IMR-90 (cell line): Measurements from ENCODE around the gene CIC. TPM values are rescaled to one million over a fixed set of nuclear protein-coding genes. Genes with fewer than 3 reads are reported as not detected.

Source experiments
- ATAC-seq: fragments of 200-7000 bp; cut with Tn5 transposase; 2 replicates; pipeline ENCODE4 v1.9.1; 2020; ENCODE audit warnings: low read depth, mild to moderate bottlenecking, moderate library complexity
- BruUV-seq: library from RNA; stranded (reverse); fragments of 400-500 nt; replicated peaks from 2 replicates; lab custom pipeline; 2021; lab: Mats Ljungman, UMichigan
- CTCF ChIA-PET: fragments of 300-600 bp; formaldehyde crosslinking; extraction: SDS; loops from one replicate; lab custom pipeline; 2021; ENCODE audit warnings: antibody characterized with exemption; lab: Yijun Ruan, JAX
- POLR2A ChIA-PET: fragments of 300-600 bp; sonication (Branson Sonifier 250); formaldehyde crosslinking; loops from one replicate; lab custom pipeline; 2022; ENCODE audit warnings: antibody characterized with exemption; ENCODE audit not compliant: unreplicated experiment; lab: Charles Lee
- DNase-seq: peaks from one replicate; pipeline ENCODE4 v3.0.0; 2013
- H2AFZ ChIP-seq: replicated peaks from 2 replicates; pipeline ENCODE3; 2013; ENCODE audit warnings: low read length, mild to moderate bottlenecking; ENCODE audit not compliant: poor library complexity
- H2AK5ac ChIP-seq: 2 replicates; pipeline ENCODE4 v1.6.1; 2013; ENCODE audit warnings: low read depth, low read length, inconsistent platforms
- H2AK9ac ChIP-seq: replicated peaks from 2 replicates; pipeline ENCODE3; 2013; ENCODE audit warnings: mild to moderate bottlenecking, low read depth, low read length, moderate library complexity; ENCODE audit not compliant: poor library complexity
- H2BK120ac ChIP-seq: 2 replicates; pipeline ENCODE4 v1.6.1; 2013; ENCODE audit warnings: low read depth, low read length, inconsistent platforms
- H2BK15ac ChIP-seq: 3 replicates; pipeline ENCODE4 v1.6.1; 2013; ENCODE audit warnings: low read depth, low read length, inconsistent platforms
- H2BK20ac ChIP-seq: 2 replicates; pipeline ENCODE4 v1.6.1; 2013; ENCODE audit warnings: low read depth, mild to moderate bottlenecking, inconsistent platforms, low read length, moderate library complexity
- H2BK5ac ChIP-seq: 2 replicates; pipeline ENCODE4 v1.6.1; 2013; ENCODE audit warnings: mild to moderate bottlenecking, low read depth, low read length, inconsistent platforms; ENCODE audit not compliant: poor library complexity, severe bottlenecking
- H3K14ac ChIP-seq: replicated peaks from 2 replicates; pipeline ENCODE4 v1.6.1; 2013; ENCODE audit warnings: low read depth, low read length, inconsistent platforms
- H3K18ac ChIP-seq: 2 replicates; pipeline ENCODE4 v1.6.1; 2013; ENCODE audit warnings: low read depth, low read length, control low read depth
- H3K23ac ChIP-seq: 2 replicates; pipeline ENCODE4 v1.6.1; 2013; ENCODE audit warnings: low read depth, low read length, inconsistent platforms
- H3K27ac ChIP-seq: 2 replicates; pipeline ENCODE4 v1.5.1; 2013; ENCODE audit warnings: mild to moderate bottlenecking, control low read depth, low read length; ENCODE audit not compliant: insufficient read depth
- H3K27me3 ChIP-seq: 2 replicates; pipeline ENCODE4 v1.6.1; 2013; ENCODE audit warnings: low read length; ENCODE audit not compliant: control insufficient read depth, insufficient read depth
- H3K36me3 ChIP-seq: 2 replicates; pipeline ENCODE4 v1.6.1; 2013; ENCODE audit warnings: low read length, mixed read lengths; ENCODE audit not compliant: control insufficient read depth, insufficient read depth
- H3K4ac ChIP-seq: 2 replicates; pipeline ENCODE4 v1.6.1; 2013; ENCODE audit warnings: low read depth, low read length, inconsistent platforms
- H3K4me1 ChIP-seq: 2 replicates; pipeline ENCODE4 v1.6.1; 2013; ENCODE audit warnings: low read length, mixed read lengths; ENCODE audit not compliant: control insufficient read depth, insufficient read depth
- H3K4me2 ChIP-seq: 2 replicates; pipeline ENCODE4 v1.6.1; 2013; ENCODE audit warnings: low read depth, mild to moderate bottlenecking, control low read depth, low read length, moderate library complexity
- H3K4me3 ChIP-seq: 2 replicates; pipeline ENCODE4 v1.5.1; 2013; ENCODE audit warnings: low read depth, mild to moderate bottlenecking, control low read depth, low read length, moderate library complexity; ENCODE audit not compliant: insufficient read depth
- H3K56ac ChIP-seq: 2 replicates; pipeline ENCODE4 v1.6.1; 2013; ENCODE audit warnings: low read length, inconsistent platforms; ENCODE audit not compliant: insufficient read depth; ENCODE audit errors: extremely low read depth
- H3K79me1 ChIP-seq, 2 experiments: 2 replicates each; pipeline ENCODE4 v1.6.1; 2013; ENCODE audit warnings: low read length in 2 of 2, inconsistent platforms in 1 of 2, low read depth in 1 of 2
- H3K9ac ChIP-seq: 2 replicates; pipeline ENCODE4 v1.6.1; 2013; ENCODE audit warnings: low read depth, low read length, control low read depth
- H3K9me1 ChIP-seq: 2 replicates; pipeline ENCODE4 v1.6.1; 2013; ENCODE audit warnings: low read length, inconsistent platforms; ENCODE audit not compliant: insufficient read depth
- H3K9me3 ChIP-seq: 2 replicates; pipeline ENCODE4 v1.6.1; 2013; ENCODE audit warnings: low read length; ENCODE audit not compliant: control insufficient read depth, insufficient read depth
- H4K20me1 ChIP-seq: 2 replicates; pipeline ENCODE4 v1.6.1; 2013; ENCODE audit warnings: low read length, inconsistent platforms; ENCODE audit not compliant: insufficient read depth
- H4K5ac ChIP-seq: 2 replicates; pipeline ENCODE4 v1.6.1; 2013; ENCODE audit warnings: mild to moderate bottlenecking, low read depth, low read length, control low read depth
- H4K8ac ChIP-seq, 2 experiments: 2 replicates each; pipeline ENCODE4 v1.6.1; 2013; ENCODE audit warnings: low read depth in 2 of 2, low read length in 2 of 2, control low read depth in 1 of 2, inconsistent platforms in 1 of 2
- H4K91ac ChIP-seq: 2 replicates; pipeline ENCODE4 v1.6.1; 2013; ENCODE audit warnings: low read depth, low read length, inconsistent platforms; ENCODE audit not compliant: insufficient read depth
- BHLHE40 ChIP-seq: fragments of 150-350 bp; IDR thresholded peaks from 2 replicates; pipeline ENCODE4 v1.6.1; 2016; ENCODE audit warnings: mild to moderate bottlenecking, low read depth, low read length
- ELK1 ChIP-seq: fragments of 150-350 bp; IDR thresholded peaks from 2 replicates; pipeline ENCODE4 v1.6.1; 2016; ENCODE audit warnings: low read depth, mild to moderate bottlenecking, low read length, moderate library complexity, borderline replicate concordance
- NFE2L2 ChIP-seq: fragments of 150-350 bp; IDR thresholded peaks from 2 replicates; pipeline ENCODE4 v1.6.1; 2016; ENCODE audit warnings: low read depth, mild to moderate bottlenecking, low read length
- WGBS, 2 experiments: methylation state at CpG; one replicate each; pipeline versions ENCODE4 v1.1.5 to v1.1.7; 2013; ENCODE audit warnings: missing lambda C conversion rate in 2 of 2; ENCODE audit not compliant: insufficient read length in 1 of 2; ENCODE audit errors: extremely low coverage in 2 of 2; 5-methylcytosine and 5-hydroxymethylcytosine counted together
- dilution Hi-C: fragments of 300-500 bp; cut with HindIII; formaldehyde crosslinking; loops from one replicate; pipeline ENCODE4 v1.14.3; 2018; ENCODE audit warnings: low sequenced_read_pairs; ENCODE audit not compliant: unreplicated experiment
- in situ Hi-C: fragments of 300-500 bp; cut with MboI; formaldehyde crosslinking; loops from 3 replicates; pipeline ENCODE4 v1.14.3; 2019; ENCODE audit warnings: low sequenced_read_pairs, inconsistent platforms, mixed read lengths
- intact Hi-C: fragments of 100-400 bp; cut with micrococcal nuclease; formaldehyde crosslinking; loops from 2 replicates; pipeline ENCODE4 v1.10.0; 2022
- polyA plus RNA-seq, 3 experiments: library from polyadenylated mRNA; depleted of rRNA; stranded (reverse); fragments of >200 nt; gene quantifications; 2 replicates each; pipeline ENCODE4 v1.2.3, GENCODE V29; 2012; ENCODE audit warnings: low replicate concordance in 1 of 3
- total RNA-seq: library from RNA; depleted of rRNA; stranded (reverse); fragments of >200 nt; gene quantifications from 2 replicates; pipeline ENCODE4 v1.2.3, GENCODE V29; 2012

The CIC gene
- total and polyA plus RNA-seq, 2 of the 4 experiments (the other 2 are of a cell fraction) = 1.8 to 23.2 TPM

DNA sequence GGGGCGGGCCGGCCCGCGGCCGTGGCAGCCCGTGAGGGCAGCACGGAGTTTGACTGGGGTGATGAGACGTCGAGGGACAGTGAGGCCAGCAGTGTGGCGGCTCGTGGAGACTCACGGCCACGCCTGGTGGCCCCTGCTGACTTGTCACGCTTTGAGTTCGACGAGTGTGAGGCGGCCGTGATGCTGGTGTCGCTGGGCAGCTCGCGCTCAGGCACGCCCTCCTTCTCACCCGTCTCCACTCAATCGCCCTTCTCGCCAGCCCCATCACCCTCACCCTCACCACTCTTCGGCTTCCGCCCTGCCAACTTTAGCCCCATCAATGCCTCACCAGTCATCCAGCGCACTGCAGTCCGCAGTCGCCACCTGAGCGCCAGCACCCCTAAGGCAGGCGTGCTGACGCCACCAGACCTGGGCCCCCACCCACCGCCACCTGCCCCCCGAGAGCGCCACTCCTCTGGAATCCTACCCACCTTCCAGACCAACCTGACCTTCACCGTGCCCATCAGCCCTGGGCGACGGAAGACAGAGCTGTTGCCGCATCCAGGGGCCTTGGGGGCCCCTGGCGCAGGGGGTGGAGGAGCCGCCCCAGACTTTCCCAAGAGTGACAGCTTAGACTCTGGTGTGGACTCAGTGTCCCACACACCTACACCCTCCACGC lies 4.5 kb downstream of the CIC start:
- ChIA-PET CTCF (no interaction called here), POLR2A (no interaction called here)
- Histone ChIP-seq H4K20me1 (peaks cover 22% of the 10 kb centered on the region; the same call in 1 of the 2 replicates), H2BK120ac (no peak overlapping the region), H2BK5ac (no peak overlapping the region), H3K9me3 (no peaks in the 10 kb centered on the region), H3K36me3 (peaks cover 29% of the 10 kb centered on the region), H2AK9ac (no peak overlapping the region), H3K27ac (no peak overlapping the region), H3K4me2 (no peak overlapping the region), H3K4ac (no peak overlapping the region), H2BK15ac (no peak overlapping the region), H4K8ac (no peak overlapping the region), H2BK20ac (no peak overlapping the region), H3K23ac (no peak overlapping the region), H3K9ac (no peak overlapping the region), H2AFZ (peak overlapping the region; percentile 33), H3K4me1 (peaks cover 19% of the 10 kb centered on the region), H3K27me3 (no peaks in the 10 kb centered on the region), H3K56ac (no peak overlapping the region), H4K91ac (no peak overlapping the region), H2AK5ac (no peak overlapping the region), H3K4me3 (no peak overlapping the region), H3K14ac (no peak overlapping the region), H3K18ac (no peak overlapping the region), H3K79me1 (peaks cover 37 to 75% of the 10 kb centered on the region in 2 experiments), H4K5ac (no peak overlapping the region), H3K9me1 (peaks cover 8% of the 10 kb centered on the region; the same call in 1 of the 2 replicates)
- intact Hi-C loops = no loop called here
- TF ChIP-seq BHLHE40 (no peak), ELK1 (no peak), NFE2L2 (no peak)
- 93% methylated on average over 36 of the region's 43 CpGs; no CpG with 5 or more reads in 1 of the 2 experiments for WGBS, 2 experiments
- ATAC-seq (no peak), DNase-seq (no peak)
- in situ Hi-C loops = no loop called here
- dilution Hi-C loops = no loop called here
- BruUV-seq = no TSS peak
